Measurements from ENCODE around the gene TCEANC2. TPM values are rescaled to one million over a fixed set of nuclear protein-coding genes. Genes with fewer than 3 reads are reported as not detected.
"Not testable (repeated sequence)": the region's sequence is repeated elsewhere in the genome, so short reads cannot be mapped to it uniquely, and the experiment has no call there.

TCEANC2 gene
- total and polyA plus RNA-seq, 4 donors, result 0.89 to 2.1 (median 1.7) TPM

DNA sequence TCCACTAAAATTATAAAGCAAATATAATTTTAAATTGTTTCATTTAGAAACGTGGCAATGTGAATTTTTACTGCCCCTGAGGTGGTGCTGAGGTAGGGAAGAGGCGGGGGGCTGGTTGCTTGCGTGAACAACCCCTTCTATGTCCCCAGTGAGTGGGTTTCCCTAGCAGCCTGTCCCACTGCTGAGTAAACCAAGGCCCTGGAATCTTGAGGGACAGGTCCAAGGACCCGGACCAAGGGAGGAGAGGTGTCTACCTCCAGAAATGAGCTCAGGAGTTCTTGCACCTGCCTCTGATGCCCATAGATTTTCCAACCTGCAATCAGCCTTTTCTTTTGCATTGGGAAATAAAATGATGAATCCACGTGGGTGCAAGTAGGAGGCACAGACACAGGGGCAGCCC lies 34.8 kb upstream of the TCEANC2 start (continued):
- no peak for TF ChIP-seq NR2F2 (IDR thresholded peaks at IDR 0.05)

DNA sequence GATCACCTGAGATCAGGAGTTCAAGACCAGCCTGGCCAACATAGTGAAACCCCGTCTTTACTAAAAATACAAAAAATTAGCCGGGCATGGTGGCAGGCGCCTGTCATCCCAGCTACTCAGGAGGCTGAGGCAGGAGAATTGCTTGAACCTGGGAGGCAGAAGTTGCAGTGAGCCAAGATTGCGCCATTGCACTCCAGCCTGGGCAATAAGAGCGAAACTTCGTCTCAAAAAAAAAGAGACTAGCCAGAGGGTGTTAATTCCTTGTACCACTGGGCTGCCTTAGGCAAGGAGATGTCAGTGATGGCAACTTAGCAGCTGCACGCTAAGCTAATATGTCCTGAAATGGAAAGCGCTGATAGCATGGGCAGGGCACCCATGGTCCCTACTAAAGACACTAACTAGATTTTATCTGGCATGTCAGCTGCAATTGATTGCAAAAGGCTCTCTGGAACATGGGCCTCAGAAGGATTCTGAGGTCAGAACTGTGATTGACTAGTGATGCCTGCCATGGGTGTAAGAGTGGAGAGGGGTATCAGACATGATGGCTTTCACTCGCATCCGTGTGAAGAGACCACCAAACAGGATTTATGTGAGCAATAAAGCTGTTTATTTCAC lies 33.7 kb upstream of the TCEANC2 start:
- H3K9me3 ChIP-seq (ENCODE audit: control insufficient read depth in 4 of 4, low read length in 3 of 4); H3K27me3 ChIP-seq (ENCODE audit: control insufficient read depth in 4 of 4, insufficient read depth in 4 of 4, low read length in 3 of 4); H3K4me1 ChIP-seq (ENCODE audit: control insufficient read depth in 4 of 4, insufficient read depth in 4 of 4, low read length in 3 of 4); DNase-seq (ENCODE audit: low spot score); H3K9ac ChIP-seq (ENCODE audit: low read depth in 1 of 2, low read length in 2 of 2); H3K27ac ChIP-seq (ENCODE audit: low read depth in 1 of 2, low read length in 2 of 2); H3K36me3 ChIP-seq (ENCODE audit: control insufficient read depth in 4 of 4, insufficient read depth in 3 of 4, low read depth in 1 of 4, low read length in 3 of 4); H3K4me3 ChIP-seq (ENCODE audit: low read depth in 1 of 3, low read length in 3 of 3): not testable (repeated sequence)
- 88% methylated on average over 10 of the region's 10 CpGs for WGBS

DNA sequence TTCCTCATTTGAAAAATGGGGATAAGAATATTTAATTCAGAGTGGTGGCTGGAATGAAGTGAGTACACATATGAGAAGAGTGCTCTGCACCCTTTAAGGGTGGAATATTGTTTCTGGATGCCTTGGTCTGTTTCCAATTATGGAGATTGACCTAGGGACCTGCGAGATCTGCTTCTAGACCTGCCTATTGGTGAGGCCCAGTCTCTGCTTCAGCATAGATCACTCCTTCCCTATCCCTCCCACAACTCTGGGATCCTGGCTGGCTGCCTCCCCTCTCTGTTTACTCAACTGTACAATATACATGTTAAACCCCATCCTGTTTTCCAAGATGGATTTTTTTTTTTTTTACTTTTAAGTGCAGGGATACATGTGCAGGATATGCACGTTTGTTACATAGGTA lies 29.1 kb upstream of the TCEANC2 start:
- no peaks in the 10 kb centered on the region for H3K9me3 ChIP-seq (ENCODE audit: control insufficient read depth in 4 of 4, low read length in 3 of 4)

DNA sequence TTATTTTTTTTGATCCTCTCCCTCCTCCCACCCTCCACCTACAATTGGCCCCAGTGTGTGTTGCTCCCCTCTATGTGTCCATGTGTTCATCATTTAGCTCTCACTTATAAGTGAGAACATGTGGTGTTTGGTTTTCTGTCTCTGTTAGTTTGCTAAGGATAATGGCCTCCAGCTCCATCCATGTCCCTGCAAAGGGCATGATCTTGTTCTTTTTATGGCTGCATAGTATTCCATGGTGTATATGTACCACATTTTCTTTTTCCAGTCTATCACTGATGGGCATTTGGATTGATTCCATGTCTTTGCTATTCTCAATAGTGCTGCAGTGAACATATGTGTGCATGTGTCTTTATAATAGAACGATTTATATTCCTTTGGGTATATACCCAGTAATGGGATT lies 28.6 kb upstream of the TCEANC2 start:
- not testable (repeated sequence) for H3K9me3 ChIP-seq (ENCODE audit: control insufficient read depth in 4 of 4, low read length in 3 of 4); H3K9ac ChIP-seq (ENCODE audit: low read depth in 1 of 2, low read length in 2 of 2); H3K27me3 ChIP-seq (ENCODE audit: control insufficient read depth in 4 of 4, insufficient read depth in 4 of 4, low read length in 3 of 4); DNase-seq (ENCODE audit: low spot score); H3K4me1 ChIP-seq (ENCODE audit: control insufficient read depth in 4 of 4, insufficient read depth in 4 of 4, low read length in 3 of 4); H3K4me3 ChIP-seq (ENCODE audit: low read depth in 1 of 3, low read length in 3 of 3); H3K27ac ChIP-seq (ENCODE audit: low read depth in 1 of 2, low read length in 2 of 2); H3K36me3 ChIP-seq (ENCODE audit: control insufficient read depth in 4 of 4, insufficient read depth in 3 of 4, low read depth in 1 of 4, low read length in 3 of 4)
- WGBS, result 95% methylated on average over 1 of the region's 1 CpG

More for the DNA sequence above, 29.1 kb upstream of the TCEANC2 start:
- Histone ChIP-seq H3K4me3 (ENCODE audit: low read depth in 1 of 3, low read length in 3 of 3) (no peak overlapping the region), H3K27ac (ENCODE audit: low read depth in 1 of 2, low read length in 2 of 2) (no peak overlapping the region), H3K4me1 (ENCODE audit: control insufficient read depth in 4 of 4, insufficient read depth in 4 of 4, low read length in 3 of 4) (no peaks in the 10 kb centered on the region), H3K36me3 (ENCODE audit: control insufficient read depth in 4 of 4, insufficient read depth in 3 of 4, low read depth in 1 of 4, low read length in 3 of 4) (peaks cover 0 to 7% (median 0%) of the 10 kb centered on the region in 4 donors), H3K27me3 (ENCODE audit: control insufficient read depth in 4 of 4, insufficient read depth in 4 of 4, low read length in 3 of 4) (no peaks in the 10 kb centered on the region), H3K9ac (ENCODE audit: low read depth in 1 of 2, low read length in 2 of 2) (no peak overlapping the region)
- 87% methylated on average over 2 of the region's 2 CpGs for WGBS
- no peak for TF ChIP-seq NR2F2 (IDR thresholded peaks at IDR 0.05)
- TF ChIP-seq TAF1 (conservative IDR thresholded peaks at IDR 0.05), result no peak
- no peak for TF ChIP-seq FOXA2 (IDR thresholded peaks at IDR 0.05)
- TF ChIP-seq, protein P1, sequence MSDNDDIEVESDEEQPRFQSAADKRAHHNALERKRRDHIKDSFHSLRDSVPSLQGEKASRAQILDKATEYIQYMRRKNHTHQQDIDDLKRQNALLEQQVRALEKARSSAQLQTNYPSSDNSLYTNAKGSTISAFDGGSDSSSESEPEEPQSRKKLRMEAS (IDR thresholded peaks at IDR 0.05), result no peak
- TF ChIP-seq RAD21 (IDR thresholded peaks at IDR 0.05), result no peak
- TF ChIP-seq, protein P2, sequence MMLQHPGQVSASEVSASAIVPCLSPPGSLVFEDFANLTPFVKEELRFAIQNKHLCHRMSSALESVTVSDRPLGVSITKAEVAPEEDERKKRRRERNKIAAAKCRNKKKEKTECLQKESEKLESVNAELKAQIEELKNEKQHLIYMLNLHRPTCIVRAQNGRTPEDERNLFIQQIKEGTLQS (IDR thresholded peaks at IDR 0.05), result no peak
- no peak for TF ChIP-seq FOXA1 (IDR thresholded peaks at IDR 0.05)
- TF ChIP-seq, protein P3, sequence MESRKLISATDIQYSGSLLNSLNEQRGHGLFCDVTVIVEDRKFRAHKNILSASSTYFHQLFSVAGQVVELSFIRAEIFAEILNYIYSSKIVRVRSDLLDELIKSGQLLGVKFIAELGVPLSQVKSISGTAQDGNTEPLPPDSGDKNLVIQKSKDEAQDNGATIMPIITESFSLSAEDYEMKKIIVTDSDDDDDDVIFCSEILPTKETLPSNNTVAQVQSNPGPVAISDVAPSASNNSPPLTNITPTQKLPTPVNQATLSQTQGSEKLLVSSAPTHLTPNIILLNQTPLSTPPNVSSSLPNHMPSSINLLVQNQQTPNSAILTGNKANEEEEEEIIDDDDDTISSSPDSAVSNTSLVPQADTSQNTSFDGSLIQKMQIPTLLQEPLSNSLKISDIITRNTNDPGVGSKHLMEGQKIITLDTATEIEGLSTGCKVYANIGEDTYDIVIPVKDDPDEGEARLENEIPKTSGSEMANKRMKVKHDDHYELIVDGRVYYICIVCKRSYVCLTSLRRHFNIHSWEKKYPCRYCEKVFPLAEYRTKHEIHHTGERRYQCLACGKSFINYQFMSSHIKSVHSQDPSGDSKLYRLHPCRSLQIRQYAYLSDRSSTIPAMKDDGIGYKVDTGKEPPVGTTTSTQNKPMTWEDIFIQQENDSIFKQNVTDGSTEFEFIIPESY (IDR thresholded peaks at IDR 0.05), result no peak
- TF ChIP-seq, protein P4, sequence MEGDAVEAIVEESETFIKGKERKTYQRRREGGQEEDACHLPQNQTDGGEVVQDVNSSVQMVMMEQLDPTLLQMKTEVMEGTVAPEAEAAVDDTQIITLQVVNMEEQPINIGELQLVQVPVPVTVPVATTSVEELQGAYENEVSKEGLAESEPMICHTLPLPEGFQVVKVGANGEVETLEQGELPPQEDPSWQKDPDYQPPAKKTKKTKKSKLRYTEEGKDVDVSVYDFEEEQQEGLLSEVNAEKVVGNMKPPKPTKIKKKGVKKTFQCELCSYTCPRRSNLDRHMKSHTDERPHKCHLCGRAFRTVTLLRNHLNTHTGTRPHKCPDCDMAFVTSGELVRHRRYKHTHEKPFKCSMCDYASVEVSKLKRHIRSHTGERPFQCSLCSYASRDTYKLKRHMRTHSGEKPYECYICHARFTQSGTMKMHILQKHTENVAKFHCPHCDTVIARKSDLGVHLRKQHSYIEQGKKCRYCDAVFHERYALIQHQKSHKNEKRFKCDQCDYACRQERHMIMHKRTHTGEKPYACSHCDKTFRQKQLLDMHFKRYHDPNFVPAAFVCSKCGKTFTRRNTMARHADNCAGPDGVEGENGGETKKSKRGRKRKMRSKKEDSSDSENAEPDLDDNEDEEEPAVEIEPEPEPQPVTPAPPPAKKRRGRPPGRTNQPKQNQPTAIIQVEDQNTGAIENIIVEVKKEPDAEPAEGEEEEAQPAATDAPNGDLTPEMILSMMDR (IDR thresholded peaks at IDR 0.05; ENCODE audit: low read depth, low read length, missing input control), result no peak
- no peak for TF ChIP-seq HNF4G (IDR thresholded peaks at IDR 0.05)
- TF ChIP-seq JUND (IDR thresholded peaks at IDR 0.05), result no peak
- no peak for TF ChIP-seq YY1 (IDR thresholded peaks at IDR 0.05)
- DNase-seq (ENCODE audit: low spot score), result no peak
